Body of pancreas (tissue), 4 donors: ENCODE results near the gene SEPTIN5. TPM values are rescaled to one million over a fixed set of nuclear protein-coding genes. Genes with fewer than 3 reads are reported as not detected.
A peak's percentile ranks its signal among the peaks of the same experiment; 100 is the strongest.

Source experiments
- ATAC-seq: fragments of 150-250 bp; one replicate; pipeline ENCODE4 v1.9.1; 2016
- DNase-seq, 4 donors: peaks; one replicate each; pipeline ENCODE4 v3.0.0-alpha.2; 2019
- H3K27ac ChIP-seq, 4 donors: fragments of 200-600 bp; sonication (generic); 1 replicate in 3 of 4; 2 replicates in 1 of 4; pipeline versions ENCODE4 v1.5.1 to v1.6.1; 2016 to 2019; ENCODE audit warnings: mild to moderate bottlenecking in 1 of 4, mixed read lengths in 1 of 4, moderate library complexity in 1 of 4
- H3K27me3 ChIP-seq, 2 donors: fragments of 200-600 bp; sonication (generic); one replicate each; pipeline ENCODE4 v1.6.0; 2016; ENCODE audit warnings: mild to moderate bottlenecking in 1 of 2
- H3K36me3 ChIP-seq, 2 donors: fragments of 200-600 bp; sonication (generic); replicated peaks in 1 of 2; 2 replicates each; pipeline ENCODE4 v1.5.1; 2016; ENCODE audit warnings: low read depth in 2 of 2; ENCODE audit not compliant: insufficient read depth in 1 of 2
- H3K4me1 ChIP-seq: fragments of 200-600 bp; sonication (generic); one replicate; pipeline ENCODE4 v1.6.0; 2016
- H3K4me3 ChIP-seq, 2 donors: fragments of 200-600 bp; sonication (generic); 1 replicate in 1 of 2; 2 replicates in 1 of 2; pipeline ENCODE4 v1.5.1; 2016 to 2019
- H3K9me3 ChIP-seq, 3 donors: fragments of 200-600 bp; sonication (generic); 1 replicate in 2 of 3; 2 replicates in 1 of 3; pipeline ENCODE4 v1.5.1; 2016
- CTCF ChIP-seq, 7 experiments: fragments of 450-650 bp in 4 of 7; fragments of 200-600 bp in 3 of 7; sonication (generic) in 3 of 7; IDR thresholded peaks; one replicate each; pipeline ENCODE4 v1.5.1; 2016 to 2019; ENCODE audit warnings: antibody characterized with exemption in 7 of 7
- POLR2A ChIP-seq, 3 donors: fragments of 450-650 bp; IDR thresholded peaks; one replicate each; pipeline ENCODE4 v1.6.1; 2016; ENCODE audit warnings: antibody characterized with exemption in 3 of 3, mild to moderate bottlenecking in 2 of 3
- WGBS, 2 donors: methylation state at CpG; one replicate each; pipeline ENCODE4 v1.1.5; 2017; 5-methylcytosine and 5-hydroxymethylcytosine counted together
- intact Hi-C: fragments of 100-400 bp; cut with DNase I; formaldehyde crosslinking; loops from one replicate; pipeline ENCODE4 v1.15.1; 2023
- total RNA-seq, 2 donors: library from RNA; depleted of rRNA; stranded (reverse); fragments of >200 nt; gene quantifications; one replicate each; pipeline ENCODE4 v1.1.0, GENCODE V29; 2016

SEPTIN5 gene
- total RNA-seq, 2 donors from 2014 or later = 15.0 to 15.2 TPM

GRCh38 chr22:19722178-19722981, 8.1 kb downstream of the SEPTIN5 start:
- Histone ChIP-seq H3K4me3 (no peak overlapping the region), H3K27me3 (peaks cover 0 to 5% of the 10 kb centered on the region in 2 donors)
- WGBS, 2 donors = 61 to 87% methylated on average over 4 to 54 of the region's 60 CpGs

GRCh38 chr22:19722982-19723231, 8.6 kb downstream of the SEPTIN5 start:
- ATAC-seq (no peak), DNase-seq (no peak)
- H3K27me3 ChIP-seq = peaks cover 0 to 5% of the 10 kb centered on the region in 2 donors
- intact Hi-C loops = no loop called here
- peaks cover 31% of the 10 kb centered on the region for H3K4me1 ChIP-seq
- 30 to 47% methylated on average over 12 to 14 of the region's 15 CpGs for WGBS, 2 donors
- no peak overlapping the region for H3K27ac ChIP-seq
- TF ChIP-seq CTCF (IDR thresholded peaks at IDR 0.05) (no peak), POLR2A (IDR thresholded peaks at IDR 0.05) (no peak)
- no peak overlapping the region for H3K4me3 ChIP-seq
- H3K9me3 ChIP-seq = no peaks in the 10 kb centered on the region
- H3K36me3 ChIP-seq = no peaks in the 10 kb centered on the region

More at GRCh38 chr22:19722178-19722981, 8.1 kb downstream of the SEPTIN5 start:
- H3K9me3 ChIP-seq = no peaks in the 10 kb centered on the region
- DNase-seq (no peak), ATAC-seq (no peak)
- H3K4me1 ChIP-seq = peaks cover 37% of the 10 kb centered on the region
- H3K27ac ChIP-seq = no peak overlapping the region
- no peaks in the 10 kb centered on the region for H3K36me3 ChIP-seq
- intact Hi-C loops = no loop called here
- TF ChIP-seq POLR2A (IDR thresholded peaks at IDR 0.05) = no peak
- TF ChIP-seq CTCF (IDR thresholded peaks at IDR 0.05) = no peak

- Histone ChIP-seq H3K4me3 (no peak within 1 kb of the TSS), H3K9me3 (no peaks in the 10 kb centered on the region), H3K4me1 (peaks cover 32% of the 10 kb centered on the region), H3K27ac (no peak within 1 kb of the TSS), H3K36me3 (no peaks in the 10 kb centered on the region), H3K27me3 (peaks cover 0 to 5% of the 10 kb centered on the region in 2 donors)
- ATAC-seq (peak; percentile 55), DNase-seq (peak; percentile 31 to 60 (median 50))
- intact Hi-C loops = no loop called here
- peak in 3 of 7 experiments; percentile 10 to 29 (median 15) for TF ChIP-seq CTCF (IDR thresholded peaks at IDR 0.05)
- no peak for TF ChIP-seq POLR2A (IDR thresholded peaks at IDR 0.05)
- WGBS, 2 donors = 7 to 23% methylated on average over 12 to 80 of the region's 80 CpGs
These were observed 9.1 kb downstream of the SEPTIN5 start, which contains the start of gene GP1BB for GRCh38 chr22:19723232-19723982. TSS of gene GP1BB (plus strand) at chr22:19723539. CDS start at chr22:19723570, 31 bp downstream.

GRCh38 chr22:19723983-19724827, 9.9 kb downstream of the SEPTIN5 start:
- intact Hi-C loops = no loop called here
- H3K36me3 ChIP-seq = no peaks in the 10 kb centered on the region
- H3K27ac ChIP-seq = no peak overlapping the region
- peaks cover 30% of the 10 kb centered on the region for H3K4me1 ChIP-seq
- no peaks in the 10 kb centered on the region for H3K9me3 ChIP-seq
- H3K4me3 ChIP-seq = no peak overlapping the region
- DNase-seq (peak in 2 of 4 donors; percentile 20 to 54), ATAC-seq (peak; percentile 58)
- H3K27me3 ChIP-seq = peaks cover 0 to 5% of the 10 kb centered on the region in 2 donors
- 3 to 8% methylated on average over 15 to 86 of the region's 89 CpGs for WGBS, 2 donors
- TF ChIP-seq POLR2A (IDR thresholded peaks at IDR 0.05) = no peak
- TF ChIP-seq CTCF (IDR thresholded peaks at IDR 0.05) = peak in 4 of 7 experiments; percentile 1 to 45 (median 16)
